ENCODE measurements around the gene MICALL1.
A peak's percentile ranks its signal among the peaks of the same experiment; 100 is the strongest.

Gene MICALL1

GRCh38 chr22:37906364-37907008 lies 389 bp downstream of the MICALL1 start:
- DNase-seq (ENCODE audit: low read depth in 3 of 3), result peak in 1 of 3 experiments; percentile 27

- DNase-seq (ENCODE audit: low read depth in 3 of 3), result no peak
Observed at GRCh38 chr22:37907036-37907954, 1.2 kb downstream of the MICALL1 start.

DNA sequence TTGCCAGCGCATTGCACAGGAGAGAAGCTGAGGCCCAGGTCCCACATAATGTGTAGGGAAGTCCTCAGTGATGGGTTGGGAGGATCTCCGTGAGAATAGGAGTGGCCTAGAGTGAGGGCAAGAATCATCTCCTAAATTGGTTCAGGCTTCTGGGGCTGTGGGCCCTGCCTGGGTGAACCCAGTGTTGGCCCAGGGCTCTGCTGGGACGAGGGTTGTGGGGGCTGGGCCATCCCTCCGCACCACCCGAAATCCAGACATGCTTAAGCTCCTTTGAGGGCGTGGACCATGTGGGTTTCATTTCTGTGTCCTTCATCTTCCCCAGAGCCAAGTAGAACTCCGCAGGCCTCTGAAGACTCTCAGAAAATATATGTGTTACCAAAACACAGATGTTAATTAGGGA lies 3.7 kb downstream of the MICALL1 start:
- no peak for DNase-seq (ENCODE audit: low read depth in 3 of 3)

GRCh38 chr22:37910890-37911672 lies 5.0 kb downstream of the MICALL1 start:
- DNase-seq (ENCODE audit: low read depth in 3 of 3), result no peak

GRCh38 chr22:37911697-37912096 lies 5.6 kb downstream of the MICALL1 start:
- no peak for DNase-seq (ENCODE audit: low read depth in 3 of 3)

- DNase-seq (ENCODE audit: low read depth in 3 of 3), result no peak
Observed at GRCh38 chr22:37912171-37912570, 6.1 kb downstream of the MICALL1 start.

- DNase-seq (ENCODE audit: low read depth in 3 of 3), result no peak
Observed at GRCh38 chr22:37913233-37913721, 7.2 kb downstream of the MICALL1 start.

- DNase-seq (ENCODE audit: low read depth in 3 of 3), result no peak
Observed at GRCh38 chr22:37916311-37916710, 10.2 kb downstream of the MICALL1 start.

- no peak for DNase-seq (ENCODE audit: low read depth in 3 of 3)
Observed at GRCh38 chr22:37917874-37918548, 11.9 kb downstream of the MICALL1 start.

- DNase-seq (ENCODE audit: low read depth in 3 of 3), result no peak
Observed at GRCh38 chr22:37918580-37919270, 12.6 kb downstream of the MICALL1 start.

DNA sequence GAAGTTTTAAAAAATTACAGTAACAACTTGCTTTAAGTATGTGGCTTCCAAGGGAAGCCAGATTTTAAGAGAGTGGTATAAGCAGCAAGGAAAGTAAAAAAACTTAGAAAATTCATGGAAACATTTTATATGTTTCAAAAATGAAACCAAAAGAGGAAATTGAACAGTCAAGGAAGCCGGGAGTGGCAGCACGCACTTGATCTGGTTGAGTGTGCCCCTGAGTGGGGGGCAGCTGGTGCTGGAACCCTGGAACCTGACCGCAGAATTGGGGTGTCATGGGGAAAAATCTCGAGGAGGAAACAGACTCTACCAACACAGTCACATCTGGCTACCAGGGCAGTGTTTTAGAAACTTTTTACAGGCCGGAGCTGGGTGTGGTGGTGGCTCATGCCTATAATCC lies 14.0 kb downstream of the MICALL1 start:
- DNase-seq (ENCODE audit: low read depth in 3 of 3), result no peak

GRCh38 chr22:37922191-37922590 lies 16.1 kb downstream of the MICALL1 start:
- DNase-seq (ENCODE audit: low read depth in 3 of 3), result no peak

DNA sequence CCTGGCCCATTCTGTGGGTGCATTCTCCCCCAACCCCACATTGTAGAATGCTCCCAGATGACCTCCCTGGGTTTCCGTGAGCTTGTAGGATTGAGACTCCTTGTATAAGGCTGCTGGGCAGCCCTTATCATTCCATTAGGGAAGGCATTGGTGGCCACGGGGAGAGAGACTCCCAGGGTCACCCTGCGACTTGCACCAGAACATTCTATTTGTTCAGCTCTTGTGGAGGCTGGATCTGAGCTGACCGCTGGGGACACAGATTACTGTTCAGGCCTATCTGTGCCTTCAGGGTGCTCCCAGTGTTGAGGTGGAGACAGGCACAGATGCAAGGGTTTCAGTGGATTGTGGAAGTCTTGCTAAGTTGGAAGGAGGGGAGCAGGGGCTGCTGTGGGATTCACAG lies 17.8 kb downstream of the MICALL1 start:
- DNase-seq (ENCODE audit: low read depth in 3 of 3), result no peak

- DNase-seq (ENCODE audit: low read depth in 3 of 3), result no peak
Observed at GRCh38 chr22:37924386-37925065, 18.4 kb downstream of the MICALL1 start.

DNA sequence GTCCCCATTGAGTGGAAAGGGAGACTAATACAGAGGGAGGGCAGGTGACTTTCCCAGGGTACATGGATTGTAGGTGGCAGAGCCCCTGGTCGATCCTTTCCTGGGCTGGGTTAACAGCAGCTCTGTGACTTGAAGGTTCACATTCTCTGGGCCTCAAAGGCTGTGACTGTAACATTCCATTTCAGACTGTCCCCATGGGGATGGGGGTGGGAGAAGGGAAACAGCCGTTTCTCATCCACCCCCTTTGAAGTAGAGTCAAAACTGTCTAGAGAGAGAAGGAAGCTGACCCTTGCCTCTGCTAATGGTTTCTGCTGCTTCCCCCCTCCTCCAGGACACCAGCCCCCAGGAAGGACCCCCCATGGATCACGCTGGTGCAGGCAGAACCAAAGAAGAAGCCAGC lies 19.2 kb downstream of the MICALL1 start:
- no peak for DNase-seq (ENCODE audit: low read depth in 3 of 3)

- no peak for DNase-seq (ENCODE audit: low read depth in 3 of 3)
Observed at GRCh38 chr22:37925767-37926166, 19.7 kb downstream of the MICALL1 start.

DNA sequence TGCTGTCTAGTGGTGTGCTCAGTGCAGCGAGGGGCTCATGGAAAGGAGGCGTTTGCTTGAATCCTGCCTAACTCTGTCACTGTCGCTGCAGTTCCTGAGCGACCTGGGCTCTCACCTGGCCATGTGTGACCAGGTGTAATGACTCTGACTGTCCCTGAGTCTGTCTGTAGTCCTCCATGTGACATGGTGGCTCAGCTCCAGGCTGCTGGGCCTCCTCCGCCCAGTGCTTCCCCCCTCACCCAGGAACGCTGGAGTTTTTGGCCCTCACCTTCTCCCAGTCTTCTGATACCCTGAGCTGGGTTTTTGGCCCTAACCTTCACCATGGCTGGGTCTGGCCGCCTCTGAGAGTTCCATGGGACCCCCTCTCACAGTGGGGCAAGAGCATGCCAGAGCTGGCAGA lies 20.3 kb downstream of the MICALL1 start:
- DNase-seq (ENCODE audit: low read depth in 3 of 3), result no peak

DNA sequence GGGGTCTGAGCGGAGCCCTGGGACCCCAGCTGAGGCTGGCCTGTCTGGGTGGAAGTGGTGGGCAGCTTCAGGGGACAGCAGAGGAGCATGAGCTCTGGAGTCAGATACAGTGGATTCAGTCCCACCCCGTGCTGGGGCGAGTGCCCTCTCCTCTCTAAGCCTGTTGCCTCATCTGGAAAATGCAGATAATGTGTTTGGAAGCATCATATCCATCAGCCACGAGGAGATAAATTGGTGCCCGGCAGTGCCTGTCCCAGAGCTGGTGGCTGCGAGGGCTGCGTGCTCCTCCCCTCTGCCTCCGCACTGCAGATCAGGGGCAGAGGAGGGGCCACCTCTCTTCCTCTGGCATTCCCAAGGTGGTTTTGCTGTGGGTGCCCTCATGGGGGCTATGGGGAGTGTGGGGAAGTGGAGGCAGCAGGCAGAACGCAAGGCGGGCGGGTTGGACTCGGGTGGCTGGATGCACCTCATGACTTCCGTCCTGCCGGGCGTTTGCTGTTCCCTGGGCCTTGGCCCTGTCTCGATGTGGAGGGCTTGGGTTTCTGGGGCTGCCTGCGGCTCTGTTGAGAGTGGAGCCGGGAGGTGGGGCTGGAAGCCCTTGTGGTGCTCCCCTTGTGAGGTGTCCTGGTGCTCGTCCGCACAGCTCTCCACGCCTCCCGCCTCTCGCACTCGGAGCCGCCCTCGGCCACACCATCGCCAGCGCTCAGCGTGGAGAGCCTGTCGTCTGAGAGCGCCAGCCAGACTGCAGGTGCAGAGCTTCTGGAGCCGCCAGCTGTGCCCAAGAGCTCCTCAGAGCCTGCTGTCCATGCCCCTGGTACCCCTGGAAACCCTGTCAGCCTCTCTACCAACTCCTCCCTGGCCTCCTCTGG lies 20.9 kb downstream of the MICALL1 start:
- no peak for DNase-seq (ENCODE audit: low read depth in 3 of 3)

- no peak for DNase-seq (ENCODE audit: low read depth in 3 of 3)
Observed at GRCh38 chr22:37927637-37927936, 21.5 kb downstream of the MICALL1 start.

GRCh38 chr22:37929390-37929789 lies 23.3 kb downstream of the MICALL1 start:
- DNase-seq (ENCODE audit: low read depth in 3 of 3), result no peak
